Middle frontal gyrus (tissue), 1 donor: ENCODE results near the gene TSSC4.

Experiments used
- DNase-seq: peaks from one replicate; pipeline ENCODE4 v3.0.0-alpha.2; 2015; ENCODE audit warnings: low spot score; ENCODE audit errors: extremely low spot score

Gene TSSC4

GRCh38 chr11:2386591-2386990 lies 14.0 kb upstream of the TSSC4 start:
- DNase-seq: no peak

DNA sequence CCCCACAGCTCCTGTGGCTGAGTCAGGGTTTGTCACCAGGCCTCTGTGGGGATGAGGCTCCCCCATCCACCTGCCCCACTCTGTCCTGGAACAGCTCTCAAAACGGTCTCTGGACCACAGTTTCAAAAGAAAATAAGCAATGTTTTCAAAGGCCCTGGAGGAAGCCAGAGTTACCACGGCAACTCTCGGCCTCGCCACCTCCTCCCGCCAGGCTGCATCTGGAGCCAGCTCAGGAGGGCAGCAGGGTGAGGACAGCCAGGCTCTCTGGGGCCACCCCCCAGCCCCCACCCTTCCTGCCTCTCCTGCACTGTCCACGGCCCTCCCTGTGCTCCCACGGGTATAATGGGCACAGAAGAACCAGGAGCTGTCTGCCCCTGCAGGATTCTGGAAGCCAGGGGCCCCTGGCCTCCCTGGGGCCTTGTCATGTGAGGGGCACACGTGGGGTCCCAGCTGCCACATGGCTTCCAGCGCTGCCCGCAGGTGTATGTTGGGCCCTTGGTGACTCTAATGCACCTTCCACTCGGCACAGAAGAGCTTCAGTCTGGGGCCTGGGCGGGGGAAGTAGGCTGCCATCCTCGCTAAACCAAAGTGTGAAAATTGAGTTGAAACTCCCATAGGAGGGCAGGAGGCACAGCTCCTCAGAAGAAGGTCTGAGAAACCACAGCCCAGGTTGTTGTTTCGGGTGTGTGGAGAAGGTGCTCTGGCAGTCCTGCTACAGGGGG lies 13.1 kb upstream of the TSSC4 start:
- no peak for DNase-seq

DNA sequence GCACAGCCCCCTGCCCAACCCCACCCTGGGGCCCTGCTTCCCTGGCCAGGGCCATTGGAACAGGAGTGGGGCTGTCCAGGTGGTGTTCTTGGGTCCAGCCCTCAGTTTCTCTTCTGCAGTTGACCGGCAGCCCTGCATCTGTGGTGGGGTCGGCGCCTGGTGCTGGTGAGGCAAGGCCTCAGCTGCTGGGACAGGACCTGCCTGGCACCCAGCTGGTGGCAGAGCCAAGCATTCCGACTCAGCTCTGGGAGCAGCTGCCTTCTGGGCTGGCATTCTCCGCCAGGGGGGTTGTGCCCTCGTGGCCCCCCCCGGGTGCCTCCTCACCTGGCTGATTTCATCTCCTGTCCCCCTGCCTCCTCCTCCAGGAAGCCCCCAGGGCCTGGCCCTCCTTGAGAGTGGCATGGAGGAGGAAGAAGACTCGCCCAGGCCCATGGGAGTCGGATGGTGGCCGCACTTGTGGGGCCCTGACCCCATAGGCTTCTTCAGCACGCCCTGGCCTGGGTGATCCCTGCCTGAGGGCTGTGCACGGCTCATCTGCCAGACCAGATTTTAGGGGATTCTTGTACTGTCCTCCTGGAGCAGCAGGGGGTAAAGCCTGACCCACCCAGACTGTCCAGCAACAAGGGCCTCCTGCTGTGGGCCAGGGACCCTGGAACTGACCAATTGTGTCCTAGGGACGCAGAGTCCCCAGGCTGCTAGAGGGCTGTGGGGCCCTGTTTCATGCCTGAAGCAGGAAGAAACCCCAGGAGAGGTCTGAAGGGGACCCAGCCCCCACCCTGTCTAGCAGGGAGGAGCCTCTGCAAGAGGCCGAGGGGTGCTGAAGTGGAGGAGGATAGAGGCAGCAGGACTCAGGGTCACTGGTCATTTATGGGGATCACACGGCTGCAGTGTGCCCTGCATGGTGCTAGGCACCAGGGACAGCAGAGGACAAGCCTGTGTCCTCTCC lies 11.8 kb upstream of the TSSC4 start:
- DNase-seq: no peak

GRCh38 chr11:2389377-2390026 lies 11.0 kb upstream of the TSSC4 start:
- DNase-seq: no peak

- DNase-seq: no peak
Observed at GRCh38 chr11:2390091-2390724, 10.3 kb upstream of the TSSC4 start.

DNA sequence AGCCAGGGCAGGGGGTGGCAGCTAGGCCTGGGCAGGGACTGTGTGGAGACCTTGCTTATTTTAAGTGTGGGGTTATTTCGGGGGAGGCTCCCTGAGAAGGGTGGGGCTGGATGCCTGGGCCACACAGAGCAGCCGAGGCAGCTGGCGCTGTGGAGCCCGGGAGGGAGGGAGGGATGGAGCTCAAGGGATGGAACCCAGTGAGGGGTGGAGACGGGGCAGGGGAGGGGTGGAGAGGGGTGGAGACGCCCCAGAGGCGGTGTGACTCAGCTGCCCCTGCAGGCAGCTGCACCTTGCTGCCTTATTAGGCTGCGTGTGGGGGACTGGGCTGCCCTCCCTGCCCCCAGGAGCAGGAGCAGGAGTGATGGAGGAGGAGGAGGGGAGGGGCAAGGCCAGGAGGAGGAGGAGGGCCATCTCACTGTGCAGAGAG lies 9.8 kb upstream of the TSSC4 start:
- DNase-seq: no peak

DNA sequence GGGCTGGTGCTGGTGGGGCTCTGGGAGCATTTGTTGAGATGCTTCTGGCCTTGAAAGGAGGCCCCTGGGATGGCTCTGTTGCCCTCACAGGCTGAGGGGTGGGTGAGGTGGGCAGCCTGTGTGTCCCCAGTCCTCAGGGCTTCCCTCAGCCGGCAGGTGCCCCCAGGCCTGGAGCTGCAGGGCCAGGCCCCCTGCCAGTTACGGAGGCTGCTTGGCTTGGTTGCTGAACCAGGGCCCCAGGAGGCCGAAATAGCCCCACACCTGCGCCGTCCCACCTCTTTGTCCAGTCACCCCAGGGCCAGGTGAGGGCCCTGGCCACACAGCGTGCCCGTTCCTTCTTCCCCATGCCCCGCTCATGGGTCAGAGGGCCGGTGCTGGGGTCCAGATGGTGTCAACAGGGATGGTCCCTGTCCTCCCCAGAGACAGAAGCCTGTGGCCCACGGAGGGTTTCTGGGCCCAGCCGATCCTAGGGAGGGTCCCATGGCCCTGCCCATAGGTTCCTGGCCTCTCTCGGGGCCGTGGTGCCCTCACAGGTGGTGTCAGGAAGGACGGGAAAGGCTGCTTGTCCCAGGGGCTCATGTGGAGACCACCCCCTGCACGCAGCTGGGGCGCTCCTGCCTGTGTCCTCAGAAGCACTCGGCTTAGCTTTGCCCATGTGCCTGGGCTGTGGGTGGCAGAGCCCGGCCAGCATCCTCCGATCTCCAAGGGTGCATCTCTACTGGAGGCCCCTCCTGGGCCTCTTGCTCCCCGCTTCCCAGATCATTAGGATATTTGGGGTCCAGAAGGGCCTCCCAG lies 9.2 kb upstream of the TSSC4 start:
- no peak for DNase-seq

- DNase-seq: no peak
Observed at GRCh38 chr11:2392241-2392959, 8.2 kb upstream of the TSSC4 start.

DNA sequence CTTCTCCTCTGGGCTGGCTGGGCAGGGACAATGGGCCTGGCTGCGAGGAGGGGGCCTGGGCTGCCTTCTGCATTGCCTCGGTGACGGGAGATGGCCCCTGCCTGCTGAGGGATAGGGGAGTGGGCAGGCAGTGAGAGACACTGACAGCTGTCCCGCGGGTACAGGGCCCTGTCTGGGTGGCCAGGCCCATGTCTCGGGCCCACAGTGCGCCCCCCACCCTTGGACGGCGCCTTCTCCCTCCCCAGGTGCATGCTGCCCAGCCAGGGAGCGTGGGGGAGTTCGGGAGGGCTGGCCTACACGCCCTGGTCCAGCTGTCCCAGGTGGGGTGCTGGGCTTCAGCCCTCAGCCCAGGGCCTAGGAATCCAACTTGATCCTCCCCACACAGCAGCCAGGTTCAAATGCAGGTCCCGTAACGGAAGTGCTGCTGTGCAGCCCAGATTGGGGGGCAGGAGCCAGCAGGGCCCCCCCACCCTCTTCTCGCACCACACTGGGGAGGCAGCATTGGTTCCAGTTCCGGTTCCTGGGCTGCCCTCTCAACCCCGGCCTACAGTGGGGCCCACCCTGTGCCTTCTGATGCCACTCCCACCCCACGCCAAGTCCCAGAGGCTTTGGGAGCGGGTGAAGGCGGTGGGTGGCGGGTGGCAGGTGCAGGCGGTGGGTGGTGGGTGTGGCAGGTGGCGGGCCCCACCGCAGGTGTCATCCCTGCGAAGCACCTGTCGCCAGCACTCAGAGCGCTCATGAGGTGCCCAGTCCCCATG lies 7.3 kb upstream of the TSSC4 start:
- DNase-seq: no peak

DNA sequence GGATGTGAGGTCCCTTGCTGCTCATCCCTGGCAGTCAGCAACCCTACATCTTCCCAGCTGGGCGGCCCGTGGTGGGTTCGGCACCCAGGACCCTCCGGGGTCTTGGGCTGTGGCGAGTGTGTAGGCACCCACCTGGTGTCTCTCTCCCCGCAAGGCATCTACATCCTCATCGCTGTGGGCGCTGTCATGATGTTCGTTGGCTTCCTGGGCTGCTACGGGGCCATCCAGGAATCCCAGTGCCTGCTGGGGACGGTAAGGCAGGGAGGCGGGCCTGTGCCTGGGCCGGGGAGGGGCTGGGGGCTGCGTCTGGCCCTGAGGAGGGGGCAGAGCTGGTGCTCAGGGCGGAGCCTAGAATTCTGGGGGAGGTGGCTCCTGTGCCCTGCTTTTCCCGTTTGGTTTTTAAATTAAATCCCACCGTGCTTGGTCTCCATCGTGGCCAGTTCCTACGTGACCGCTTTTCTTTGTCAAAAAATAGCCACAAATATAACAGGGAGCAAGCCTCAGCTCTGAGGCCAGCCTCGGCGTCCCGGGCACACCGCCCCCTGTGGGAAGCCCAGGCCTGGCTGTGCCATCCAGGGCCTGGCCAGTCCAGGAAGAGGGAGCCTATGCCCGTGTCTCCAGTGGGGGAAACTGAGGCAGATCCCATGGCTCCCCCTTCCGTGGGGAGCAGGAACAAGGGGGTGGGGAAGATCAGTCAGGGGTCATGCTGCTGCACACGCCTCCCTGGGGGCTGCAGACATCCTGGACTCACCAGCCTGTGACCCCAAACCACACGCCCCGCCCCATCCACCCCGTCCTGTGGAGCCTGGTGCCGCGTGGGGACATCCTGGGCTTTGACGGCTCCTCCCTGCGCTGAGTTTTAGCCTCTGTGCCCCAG lies 6.4 kb upstream of the TSSC4 start:
- no peak for DNase-seq

GRCh38 chr11:2394818-2395105 lies 5.8 kb upstream of the TSSC4 start:
- no peak for DNase-seq

DNA sequence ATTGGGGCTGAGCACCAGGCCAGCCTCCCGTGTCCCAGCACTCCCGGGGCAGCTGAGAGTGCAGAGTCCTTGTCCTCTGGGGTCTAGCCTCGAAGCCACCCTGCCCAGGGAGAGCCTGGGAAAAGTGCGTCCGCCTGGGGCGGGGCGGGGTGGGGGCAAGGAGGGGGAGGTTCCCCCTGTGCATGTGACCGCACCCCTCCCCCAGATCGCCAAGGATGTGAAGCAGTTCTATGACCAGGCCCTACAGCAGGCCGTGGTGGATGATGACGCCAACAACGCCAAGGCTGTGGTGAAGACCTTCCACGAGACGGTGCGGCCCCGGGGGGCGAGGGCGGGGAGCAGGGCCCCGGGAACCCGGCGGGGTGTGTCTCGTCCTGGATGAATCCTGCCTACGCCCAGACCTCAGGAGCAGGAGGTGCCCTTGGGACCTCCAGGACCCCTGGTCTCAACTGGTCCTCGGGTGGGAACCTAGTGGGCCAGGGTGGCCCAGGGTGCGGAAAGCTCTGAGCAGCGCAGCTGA lies 5.3 kb upstream of the TSSC4 start:
- no peak for DNase-seq

GRCh38 chr11:2395856-2396255 lies 4.7 kb upstream of the TSSC4 start:
- DNase-seq: no peak

DNA sequence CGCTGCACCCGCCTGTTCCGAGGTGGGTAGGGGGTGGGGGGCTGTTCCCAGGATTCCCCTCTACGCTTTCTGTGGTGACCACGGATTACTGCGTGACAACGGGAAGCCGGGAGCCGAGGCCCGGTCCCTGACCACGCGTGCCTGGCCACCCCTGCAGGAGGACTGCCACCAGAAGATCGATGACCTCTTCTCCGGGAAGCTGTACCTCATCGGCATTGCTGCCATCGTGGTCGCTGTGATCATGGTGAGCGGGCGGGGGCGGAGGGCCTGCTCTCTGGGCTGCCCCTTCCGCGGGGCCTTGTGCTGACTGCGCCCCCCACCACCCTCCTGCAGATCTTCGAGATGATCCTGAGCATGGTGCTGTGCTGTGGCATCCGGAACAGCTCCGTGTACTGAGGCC lies 4.1 kb upstream of the TSSC4 start:
- DNase-seq: no peak

DNA sequence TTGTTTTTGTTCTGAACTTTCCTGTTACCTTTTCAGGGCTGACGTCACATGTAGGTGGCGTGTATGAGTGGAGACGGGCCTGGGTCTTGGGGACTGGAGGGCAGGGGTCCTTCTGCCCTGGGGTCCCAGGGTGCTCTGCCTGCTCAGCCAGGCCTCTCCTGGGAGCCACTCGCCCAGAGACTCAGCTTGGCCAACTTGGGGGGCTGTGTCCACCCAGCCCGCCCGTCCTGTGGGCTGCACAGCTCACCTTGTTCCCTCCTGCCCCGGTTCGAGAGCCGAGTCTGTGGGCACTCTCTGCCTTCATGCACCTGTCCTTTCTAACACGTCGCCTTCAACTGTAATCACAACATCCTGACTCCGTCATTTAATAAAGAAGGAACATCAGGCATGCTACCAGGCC lies 3.5 kb upstream of the TSSC4 start:
- DNase-seq: no peak

- DNase-seq: no peak
Observed at GRCh38 chr11:2398664-2399355, 1.7 kb upstream of the TSSC4 start.

DNA sequence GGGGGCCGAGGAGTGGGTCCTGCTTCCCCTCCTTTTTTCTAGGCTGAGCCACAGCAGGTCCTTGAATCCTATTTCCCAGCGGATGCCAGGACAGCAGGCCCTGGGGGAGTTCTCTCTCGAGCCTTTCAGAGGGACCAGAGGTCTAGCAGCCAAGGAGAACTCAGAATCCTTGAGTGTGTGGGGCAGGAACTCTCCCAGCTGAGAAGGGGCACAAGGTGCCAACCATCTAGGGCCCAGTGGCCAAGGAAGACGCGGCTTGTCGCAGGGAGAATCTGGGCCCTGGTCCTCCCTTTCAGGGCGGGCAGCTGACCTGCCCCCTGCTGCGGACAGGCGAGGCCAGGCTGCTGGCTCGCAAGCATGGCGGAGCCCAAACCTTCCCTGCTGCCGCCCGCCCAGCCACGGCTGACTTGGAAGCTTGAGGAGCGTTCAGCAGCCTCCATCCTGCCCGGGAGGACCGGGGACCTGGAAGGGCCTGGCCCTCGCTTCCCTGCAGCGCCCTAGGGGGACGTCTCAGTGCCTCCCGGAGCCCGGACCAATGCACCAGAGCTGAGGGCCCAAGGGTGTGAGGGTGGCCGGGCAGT lies 972 bp upstream of the TSSC4 start:
- DNase-seq: no peak
